Measurements from ENCODE around the gene ATP6AP1. TPM values are rescaled to one million over a fixed set of nuclear protein-coding genes. Genes with fewer than 3 reads are reported as not detected.

The ATP6AP1 gene
- total RNA-seq, 4 donors from 2014 or later: 33.6 to 94.5 (median 43.9) TPM

GRCh38 chrX:154436983-154437752 is 8.7 kb downstream of the ATP6AP1 start, which contains the start of gene GDI1:
GDI1 (plus strand) TSS chrX:154437154; CDS start chrX:154437255, 101 bp downstream.
- TF ChIP-seq CTCF (IDR thresholded peaks at IDR 0.05; ENCODE audit: low read depth): no peak

GRCh38 chrX:154437971-154438893 is 9.8 kb downstream of the ATP6AP1 start:
- TF ChIP-seq CTCF (IDR thresholded peaks at IDR 0.05; ENCODE audit: low read depth): no peak

- no peak for TF ChIP-seq CTCF (IDR thresholded peaks at IDR 0.05; ENCODE audit: low read depth)
Measured at GRCh38 chrX:154439841-154440240, 11.4 kb downstream of the ATP6AP1 start.

- no peak for TF ChIP-seq CTCF (IDR thresholded peaks at IDR 0.05; ENCODE audit: low read depth)
Measured at GRCh38 chrX:154440623-154441357, 12.3 kb downstream of the ATP6AP1 start.

- no peak for TF ChIP-seq CTCF (IDR thresholded peaks at IDR 0.05; ENCODE audit: low read depth)
Measured at GRCh38 chrX:154441564-154441963, 13.1 kb downstream of the ATP6AP1 start.

- TF ChIP-seq CTCF (IDR thresholded peaks at IDR 0.05; ENCODE audit: low read depth): no peak
Measured at GRCh38 chrX:154441984-154442707, 13.7 kb downstream of the ATP6AP1 start.
